ENCODE results near the gene WDR75. TPM values are rescaled to one million over a fixed set of nuclear protein-coding genes. Genes with fewer than 3 reads are reported as not detected.

Gene WDR75
- total and polyA plus RNA-seq, 2 donors (not counting 3 experiments of a cell fraction or from before 2014, with no cell fraction given) = 17.4 to 44.8 TPM

DNA sequence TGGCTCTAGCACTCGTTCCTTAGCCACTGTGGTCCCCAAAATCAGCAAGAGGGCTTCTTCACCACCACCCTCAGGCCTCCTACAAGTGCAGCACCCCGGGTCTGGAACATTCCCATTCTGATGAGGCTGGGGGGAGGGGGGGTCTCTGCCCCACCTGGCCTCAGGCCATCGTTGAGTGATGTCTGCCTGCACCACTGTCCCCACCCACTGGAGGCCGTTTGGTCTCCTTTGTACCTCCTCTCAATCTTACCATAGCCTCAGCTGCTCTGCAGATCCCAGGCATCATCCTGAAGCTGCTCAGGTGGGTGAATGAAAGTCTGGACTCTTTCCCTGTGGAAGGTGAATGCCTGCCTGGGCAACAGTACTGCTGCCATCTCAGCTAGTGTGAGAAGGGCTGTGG lies 42.3 kb downstream of the WDR75 start:
- Histone ChIP-seq H2AFZ (ENCODE audit: low read depth, low read length) (no peak overlapping the region), H3K27ac (ENCODE audit: insufficient read depth, low read depth, low read length) (no peak overlapping the region), H3K36me3 (ENCODE audit: control insufficient read depth in 2 of 2, extremely low read depth in 1 of 2, insufficient read depth in 2 of 2, low read length in 2 of 2) (no peaks in the 10 kb centered on the region), H3K9me1 (replicated peaks; ENCODE audit: control insufficient read depth, extremely low read depth, insufficient read depth, low read length) (no peaks in the 10 kb centered on the region), H3K4me1 (ENCODE audit: control insufficient read depth, extremely low read depth, insufficient read depth, low read length) (no peaks in the 10 kb centered on the region), H3K4me2 (ENCODE audit: insufficient read depth, low read length) (no peak overlapping the region), H3K79me2 (ENCODE audit: control insufficient read depth, insufficient read depth, low read length) (no peaks in the 10 kb centered on the region), H3K4me3 (replicated peaks in 1 of 3; ENCODE audit: insufficient read depth in 1 of 3, low read depth in 1 of 3, low read length in 3 of 3) (no peak overlapping the region), H4K20me1 (replicated peaks; ENCODE audit: control insufficient read depth, extremely low read depth, insufficient read depth, low read length) (no peaks in the 10 kb centered on the region), H3K9ac (replicated peaks; ENCODE audit: extremely low read depth, insufficient read depth, low read length) (no peak overlapping the region), H3K9me3 (replicated peaks; ENCODE audit: control insufficient read depth, insufficient read depth, low read length) (no peaks in the 10 kb centered on the region), H3K27me3 (ENCODE audit: control insufficient read depth in 2 of 2, insufficient read depth in 2 of 2, low read length in 2 of 2) (no peaks in the 10 kb centered on the region)
- no TSS peak for BruUV-seq (replicated peaks)
- intact Hi-C loops (cut with micrococcal nuclease) (no loop called here), dilution Hi-C loops (cut with MboI; ENCODE audit: extremely low pct_ligation_motif_present, low sequenced_read_pairs) (no loop called here)
- DNase-seq (ENCODE audit: low read depth, low spot score) (no peak), FAIRE-seq (no peak)
- POLR2A ChIA-PET = no interaction called here
- TF ChIP-seq MYC (IDR thresholded peaks at IDR 0.05; ENCODE audit: low read depth, low read length) (no peak), GATA2 (IDR thresholded peaks at IDR 0.05; ENCODE audit: insufficient read depth, insufficient read length, low read depth, low read length) (no peak), JUN (IDR thresholded peaks at IDR 0.05; ENCODE audit: borderline replicate concordance, insufficient read depth, insufficient read length, low read depth) (no peak), POLR2AphosphoS5 (IDR thresholded peaks at IDR 0.05; ENCODE audit: insufficient read depth, low read depth, low read length) (no peak), POLR2A (IDR thresholded peaks at IDR 0.05; ENCODE audit: low read depth, low read length) (no peak), EZH2 (IDR thresholded peaks at IDR 0.05; ENCODE audit: borderline replicate concordance, low read depth, low read length, severe bottlenecking) (no peak), FOS (IDR thresholded peaks at IDR 0.05; ENCODE audit: borderline replicate concordance, insufficient read depth, low read length) (no peak)
- TF ChIP-seq, protein P1, sequence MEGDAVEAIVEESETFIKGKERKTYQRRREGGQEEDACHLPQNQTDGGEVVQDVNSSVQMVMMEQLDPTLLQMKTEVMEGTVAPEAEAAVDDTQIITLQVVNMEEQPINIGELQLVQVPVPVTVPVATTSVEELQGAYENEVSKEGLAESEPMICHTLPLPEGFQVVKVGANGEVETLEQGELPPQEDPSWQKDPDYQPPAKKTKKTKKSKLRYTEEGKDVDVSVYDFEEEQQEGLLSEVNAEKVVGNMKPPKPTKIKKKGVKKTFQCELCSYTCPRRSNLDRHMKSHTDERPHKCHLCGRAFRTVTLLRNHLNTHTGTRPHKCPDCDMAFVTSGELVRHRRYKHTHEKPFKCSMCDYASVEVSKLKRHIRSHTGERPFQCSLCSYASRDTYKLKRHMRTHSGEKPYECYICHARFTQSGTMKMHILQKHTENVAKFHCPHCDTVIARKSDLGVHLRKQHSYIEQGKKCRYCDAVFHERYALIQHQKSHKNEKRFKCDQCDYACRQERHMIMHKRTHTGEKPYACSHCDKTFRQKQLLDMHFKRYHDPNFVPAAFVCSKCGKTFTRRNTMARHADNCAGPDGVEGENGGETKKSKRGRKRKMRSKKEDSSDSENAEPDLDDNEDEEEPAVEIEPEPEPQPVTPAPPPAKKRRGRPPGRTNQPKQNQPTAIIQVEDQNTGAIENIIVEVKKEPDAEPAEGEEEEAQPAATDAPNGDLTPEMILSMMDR (IDR thresholded peaks at IDR 0.05; ENCODE audit: extremely low read depth in 1 of 2, insufficient read depth in 1 of 2, low read depth in 1 of 2, low read length in 2 of 2) = no peak
- TF ChIP-seq, protein P2, sequence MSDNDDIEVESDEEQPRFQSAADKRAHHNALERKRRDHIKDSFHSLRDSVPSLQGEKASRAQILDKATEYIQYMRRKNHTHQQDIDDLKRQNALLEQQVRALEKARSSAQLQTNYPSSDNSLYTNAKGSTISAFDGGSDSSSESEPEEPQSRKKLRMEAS (IDR thresholded peaks at IDR 0.05; ENCODE audit: insufficient read depth, insufficient read length) = no peak
- CTCF ChIA-PET = no interaction called here

Data from endothelial cell of umbilical vein (primary cell).